GM12872 (cell line): Measurements from ENCODE around the gene CASQ2.

Experiments used
- TF ChIP-seq, protein P1 (sequence below): IDR thresholded peaks from 3 replicates; pipeline ENCODE4 v1.5.1; 2011; ENCODE audit warnings: low read depth, mild to moderate bottlenecking, low read length, moderate library complexity; ENCODE audit not compliant: insufficient read depth

The CASQ2 gene

GRCh38 chr1:115762779-115763178, 5.7 kb downstream of the CASQ2 start:
- TF ChIP-seq, protein P1, sequence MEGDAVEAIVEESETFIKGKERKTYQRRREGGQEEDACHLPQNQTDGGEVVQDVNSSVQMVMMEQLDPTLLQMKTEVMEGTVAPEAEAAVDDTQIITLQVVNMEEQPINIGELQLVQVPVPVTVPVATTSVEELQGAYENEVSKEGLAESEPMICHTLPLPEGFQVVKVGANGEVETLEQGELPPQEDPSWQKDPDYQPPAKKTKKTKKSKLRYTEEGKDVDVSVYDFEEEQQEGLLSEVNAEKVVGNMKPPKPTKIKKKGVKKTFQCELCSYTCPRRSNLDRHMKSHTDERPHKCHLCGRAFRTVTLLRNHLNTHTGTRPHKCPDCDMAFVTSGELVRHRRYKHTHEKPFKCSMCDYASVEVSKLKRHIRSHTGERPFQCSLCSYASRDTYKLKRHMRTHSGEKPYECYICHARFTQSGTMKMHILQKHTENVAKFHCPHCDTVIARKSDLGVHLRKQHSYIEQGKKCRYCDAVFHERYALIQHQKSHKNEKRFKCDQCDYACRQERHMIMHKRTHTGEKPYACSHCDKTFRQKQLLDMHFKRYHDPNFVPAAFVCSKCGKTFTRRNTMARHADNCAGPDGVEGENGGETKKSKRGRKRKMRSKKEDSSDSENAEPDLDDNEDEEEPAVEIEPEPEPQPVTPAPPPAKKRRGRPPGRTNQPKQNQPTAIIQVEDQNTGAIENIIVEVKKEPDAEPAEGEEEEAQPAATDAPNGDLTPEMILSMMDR = no peak

DNA sequence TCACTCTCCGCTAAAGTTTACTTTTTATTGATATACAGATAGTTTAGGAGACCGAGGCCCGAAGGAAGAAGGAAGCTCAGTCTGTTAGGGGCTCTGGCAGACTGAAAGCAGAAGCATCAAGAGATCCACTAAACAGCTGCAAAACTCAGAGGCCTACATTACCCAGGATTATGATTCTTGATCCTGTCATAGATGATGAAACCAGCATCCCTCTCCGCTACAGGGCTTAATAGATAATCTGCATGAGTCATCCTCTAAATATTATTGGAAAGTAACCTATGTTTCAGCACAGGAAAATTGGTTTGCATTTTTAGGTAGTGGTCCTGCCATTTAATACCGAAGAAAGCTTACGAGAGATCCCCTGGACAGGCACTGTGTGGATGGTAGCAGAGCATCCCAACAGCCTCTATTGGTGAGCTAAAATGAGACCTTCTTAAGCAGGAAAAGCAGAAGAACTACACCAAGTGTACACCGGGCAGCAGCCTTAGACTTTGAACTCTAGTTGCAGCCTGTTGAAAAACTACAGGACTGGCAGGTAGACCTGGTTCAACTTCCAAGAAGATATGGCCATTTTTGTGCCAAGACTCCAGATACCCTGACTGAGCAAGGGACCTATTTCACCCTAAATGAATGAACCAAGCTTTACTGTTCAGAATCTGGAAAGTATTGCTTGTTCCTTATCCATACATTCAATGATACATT, 6.8 kb downstream of the CASQ2 start:
- TF ChIP-seq, protein P1 = no peak

DNA sequence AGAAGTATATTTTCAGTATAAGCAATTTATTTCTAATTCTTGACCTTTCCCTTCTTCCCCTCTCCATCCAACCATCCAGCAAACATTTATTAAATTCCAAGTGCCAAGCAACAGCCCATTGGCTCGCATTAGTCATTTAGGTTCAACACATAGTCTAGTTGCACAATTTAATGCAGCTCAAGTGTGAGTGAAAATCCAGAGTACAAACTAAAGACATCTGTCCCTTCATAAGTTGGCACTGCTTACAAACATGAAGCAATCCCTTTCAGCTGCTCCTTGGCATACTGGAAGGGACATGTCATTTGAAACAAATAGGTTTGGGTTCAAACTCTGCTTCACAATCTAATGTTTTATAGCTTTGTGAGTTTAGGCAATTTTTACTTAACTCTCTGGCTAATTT, 10.7 kb downstream of the CASQ2 start:
- TF ChIP-seq, protein P1 = no peak

DNA sequence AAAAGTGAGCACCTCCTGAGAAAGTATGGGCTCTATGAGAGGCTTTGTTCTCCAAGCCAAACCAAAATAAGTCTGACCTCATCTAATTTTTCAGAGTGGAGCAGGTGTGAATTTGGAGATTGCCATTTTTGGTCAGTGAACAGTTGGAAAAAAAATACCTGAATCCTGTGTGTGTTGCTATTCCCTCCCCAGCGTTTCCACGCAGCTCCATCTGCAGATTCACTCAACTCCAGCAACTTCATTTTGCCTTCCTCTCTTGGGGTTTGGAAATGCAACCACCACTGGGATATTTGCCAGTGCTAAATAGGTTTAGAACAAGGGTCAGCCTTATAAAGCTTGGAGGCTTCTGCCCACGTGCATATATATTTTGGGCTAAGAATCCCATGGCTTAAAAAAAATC, 11.2 kb downstream of the CASQ2 start:
- TF ChIP-seq, protein P1 = no peak

DNA sequence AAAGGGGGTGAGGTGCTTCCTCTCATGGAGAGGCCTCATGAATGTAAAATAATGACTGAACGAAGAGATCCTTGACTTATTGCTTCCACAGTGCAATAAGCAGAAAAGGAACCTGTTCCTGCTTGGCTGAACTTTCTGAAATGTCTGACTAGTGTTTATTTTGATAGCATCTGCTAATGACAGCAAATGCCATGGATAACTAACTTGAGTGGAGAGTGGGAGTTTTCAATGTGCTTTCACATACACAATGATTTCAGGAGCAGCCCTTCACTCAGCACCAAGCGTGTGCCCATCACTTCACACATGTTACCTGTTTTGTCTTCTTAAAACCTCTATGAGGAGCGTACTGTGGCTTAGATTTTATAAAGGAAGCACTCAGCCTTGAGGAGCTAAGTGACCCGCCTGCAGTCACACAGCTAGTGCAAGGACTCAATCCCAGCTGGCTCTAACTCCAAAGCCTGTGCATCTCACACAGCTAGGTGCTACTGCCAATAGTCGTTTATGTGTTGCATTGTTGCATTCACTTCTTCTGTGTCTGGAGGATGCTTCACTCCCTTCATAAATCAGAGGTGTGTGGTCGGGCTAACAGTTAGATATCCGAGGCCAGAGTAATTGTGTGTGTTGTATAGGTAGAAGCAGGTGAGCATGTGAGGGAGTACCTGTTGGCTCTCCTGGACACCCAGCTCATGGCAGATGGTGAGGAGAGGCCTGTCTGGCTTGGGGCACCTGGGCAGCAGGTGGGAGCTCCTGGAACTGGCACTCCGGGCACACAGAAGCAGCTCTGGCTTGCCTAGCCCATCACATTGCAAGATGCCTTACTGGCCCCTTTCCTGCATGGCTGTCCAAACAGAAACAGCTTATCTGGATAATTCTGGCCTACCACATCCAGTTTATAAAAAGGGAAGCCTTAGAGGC, 12.8 kb downstream of the CASQ2 start:
- TF ChIP-seq, protein P1 = no peak

- TF ChIP-seq, protein P1 = no peak
These were observed 14.7 kb downstream of the CASQ2 start for GRCh38 chr1:115753830-115754229.

- TF ChIP-seq, protein P1 = no peak
These were observed 15.2 kb downstream of the CASQ2 start for GRCh38 chr1:115753361-115753760.
